ENCODE results near the gene ASPG.

DNA sequence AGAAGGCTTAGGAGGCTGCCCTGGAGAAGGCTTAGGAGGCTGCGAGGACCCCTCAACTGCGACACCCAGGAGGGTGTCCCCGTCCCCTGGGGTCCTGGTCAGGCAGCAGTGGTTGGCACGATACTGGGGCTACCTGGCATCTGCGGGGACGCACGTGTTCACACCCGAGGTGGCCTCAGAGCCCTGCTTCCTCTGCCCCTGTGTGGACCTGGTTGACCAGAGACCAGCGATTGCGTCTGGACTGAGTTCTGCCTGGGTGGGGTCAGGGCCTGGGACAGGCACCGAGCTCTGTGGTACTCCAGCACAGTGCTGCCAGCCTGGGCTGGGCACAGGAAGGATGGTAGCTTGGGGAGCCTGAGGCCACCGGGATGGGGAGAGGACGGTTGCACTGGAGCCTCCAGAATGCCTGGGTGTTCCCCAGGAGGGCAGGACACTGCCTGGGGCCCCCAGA, 735 bp downstream of the ASPG start:
- TF ChIP-seq, protein P1, sequence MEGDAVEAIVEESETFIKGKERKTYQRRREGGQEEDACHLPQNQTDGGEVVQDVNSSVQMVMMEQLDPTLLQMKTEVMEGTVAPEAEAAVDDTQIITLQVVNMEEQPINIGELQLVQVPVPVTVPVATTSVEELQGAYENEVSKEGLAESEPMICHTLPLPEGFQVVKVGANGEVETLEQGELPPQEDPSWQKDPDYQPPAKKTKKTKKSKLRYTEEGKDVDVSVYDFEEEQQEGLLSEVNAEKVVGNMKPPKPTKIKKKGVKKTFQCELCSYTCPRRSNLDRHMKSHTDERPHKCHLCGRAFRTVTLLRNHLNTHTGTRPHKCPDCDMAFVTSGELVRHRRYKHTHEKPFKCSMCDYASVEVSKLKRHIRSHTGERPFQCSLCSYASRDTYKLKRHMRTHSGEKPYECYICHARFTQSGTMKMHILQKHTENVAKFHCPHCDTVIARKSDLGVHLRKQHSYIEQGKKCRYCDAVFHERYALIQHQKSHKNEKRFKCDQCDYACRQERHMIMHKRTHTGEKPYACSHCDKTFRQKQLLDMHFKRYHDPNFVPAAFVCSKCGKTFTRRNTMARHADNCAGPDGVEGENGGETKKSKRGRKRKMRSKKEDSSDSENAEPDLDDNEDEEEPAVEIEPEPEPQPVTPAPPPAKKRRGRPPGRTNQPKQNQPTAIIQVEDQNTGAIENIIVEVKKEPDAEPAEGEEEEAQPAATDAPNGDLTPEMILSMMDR (optimal IDR thresholded peaks at IDR 0.05 in 1 of 3, IDR thresholded peaks at IDR 0.05 in 1 of 3, conservative IDR thresholded peaks at IDR 0.05 in 1 of 3; ENCODE audit: extremely low read depth in 1 of 3, insufficient read depth in 2 of 3, low read length in 3 of 3) = no peak
- no peak for TF ChIP-seq EZH2 (IDR thresholded peaks at IDR 0.05; ENCODE audit: low read length)

All from keratinocyte (primary cell).